ENCODE measurements around the gene GPR137C. TPM values are rescaled to one million over a fixed set of nuclear protein-coding genes. Genes with fewer than 3 reads are reported as not detected.

GPR137C gene
- total and polyA plus RNA-seq, 2 of the 8 experiments (the other 6 are each of a cell fraction or from before 2014, with no cell fraction given) = 2.7 to 4.3 TPM

DNA sequence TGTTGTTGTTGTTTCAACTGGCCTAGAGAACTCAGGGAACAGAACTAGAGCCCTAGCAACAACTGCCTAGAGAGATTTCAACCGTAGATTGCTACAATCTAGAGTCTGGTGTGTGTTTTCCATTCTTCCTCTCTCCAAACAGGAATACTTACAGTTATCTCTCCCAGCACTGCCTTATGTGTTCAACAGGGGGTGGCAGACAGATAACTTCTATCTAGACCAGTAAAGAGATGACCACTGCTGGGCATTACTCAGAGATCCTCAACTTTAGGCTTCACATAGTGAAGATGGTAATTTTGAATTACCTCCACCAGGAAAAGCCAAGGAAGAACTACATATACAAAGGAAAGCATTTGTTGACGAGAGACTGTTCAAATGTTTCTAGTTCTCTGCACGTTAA lies 5.1 kb upstream of the GPR137C start (continued):
- TF ChIP-seq RXRA (IDR thresholded peaks at IDR 0.05; ENCODE audit: insufficient read depth, low read depth, low read length) = no peak
